ENCODE data around the gene CTPS1.

CTPS1 gene

DNA sequence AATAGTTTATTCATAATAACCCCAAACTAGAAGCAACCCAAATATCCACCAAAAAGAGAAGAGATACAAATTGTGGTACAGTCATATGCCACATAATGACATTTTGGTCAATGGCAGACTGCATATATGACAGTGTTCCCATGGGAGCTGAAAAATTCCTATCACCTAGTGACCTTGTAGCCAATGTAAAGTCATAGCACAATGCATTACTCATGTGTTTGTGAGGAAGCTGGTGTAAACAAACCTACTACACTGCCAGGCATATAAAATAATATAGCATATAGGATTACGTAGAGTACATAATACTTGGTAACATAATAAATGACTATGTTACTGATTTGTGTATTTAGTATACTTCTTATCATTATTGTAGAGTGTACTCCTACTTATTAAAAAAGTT is 71.5 kb downstream of the CTPS1 start:
- no peaks in the 10 kb centered on the region for H3K27me3 ChIP-seq (ENCODE audit: insufficient read depth, low read length, poor library complexity, severe bottlenecking)
- TF ChIP-seq EZH2phosphoT487 (IDR thresholded peaks at IDR 0.05; ENCODE audit: borderline replicate concordance): no peak
- TF ChIP-seq CTCF (conservative IDR thresholded peaks at IDR 0.05; ENCODE audit: low read length): no peak
- no peaks in the 10 kb centered on the region for H3K79me2 ChIP-seq (ENCODE audit: insufficient read depth, low read length)
- H3F3A ChIP-seq (ENCODE audit: low read depth): no peaks in the 10 kb centered on the region
- no peaks in the 10 kb centered on the region for H3K9me2 ChIP-seq (replicated peaks; ENCODE audit: low read depth, low read length)
- H3K4me2 ChIP-seq (ENCODE audit: low read depth, low read length, poor library complexity, severe bottlenecking): no peak overlapping the region
- H3K36me3 ChIP-seq (ENCODE audit: insufficient read depth, low read length): peaks cover 82% of the 10 kb centered on the region
- no peak overlapping the region for H2AFZ ChIP-seq (ENCODE audit: low read length)
- H3K9me3 ChIP-seq (ENCODE audit: insufficient read depth, low read depth, low read length): no peaks in the 10 kb centered on the region
- no peak overlapping the region for H3K9ac ChIP-seq (ENCODE audit: low read depth, low read length, poor library complexity, severe bottlenecking)
- no peaks in the 10 kb centered on the region for H4K20me1 ChIP-seq (ENCODE audit: insufficient read depth, low read length, poor library complexity, severe bottlenecking)
- no peak overlapping the region for H3K4me3 ChIP-seq (ENCODE audit: low read length, poor library complexity, severe bottlenecking)
- H3K4me1 ChIP-seq (ENCODE audit: insufficient read depth, low read length, poor library complexity, severe bottlenecking): no peaks in the 10 kb centered on the region

- Histone ChIP-seq H3K27me3 (ENCODE audit: insufficient read depth, low read length, poor library complexity, severe bottlenecking) (no peaks in the 10 kb centered on the region), H3K36me3 (ENCODE audit: insufficient read depth, low read length) (peaks cover 82% of the 10 kb centered on the region), H3K79me2 (ENCODE audit: insufficient read depth, low read length) (no peaks in the 10 kb centered on the region), H3K4me3 (ENCODE audit: low read length, poor library complexity, severe bottlenecking) (no peak overlapping the region), H3K4me1 (ENCODE audit: insufficient read depth, low read length, poor library complexity, severe bottlenecking) (no peaks in the 10 kb centered on the region), H2AFZ (ENCODE audit: low read length) (no peak overlapping the region), H4K20me1 (ENCODE audit: insufficient read depth, low read length, poor library complexity, severe bottlenecking) (no peaks in the 10 kb centered on the region), H3K4me2 (ENCODE audit: low read depth, low read length, poor library complexity, severe bottlenecking) (no peak overlapping the region), H3K9me3 (ENCODE audit: insufficient read depth, low read depth, low read length) (no peaks in the 10 kb centered on the region), H3K9me2 (replicated peaks; ENCODE audit: low read depth, low read length) (no peaks in the 10 kb centered on the region), H3F3A (ENCODE audit: low read depth) (no peaks in the 10 kb centered on the region), H3K9ac (ENCODE audit: low read depth, low read length, poor library complexity, severe bottlenecking) (no peak overlapping the region)
- no peak for TF ChIP-seq CTCF (conservative IDR thresholded peaks at IDR 0.05; ENCODE audit: low read length)
- no peak for TF ChIP-seq EZH2phosphoT487 (IDR thresholded peaks at IDR 0.05; ENCODE audit: borderline replicate concordance)
These were observed 73.8 kb downstream of the CTPS1 start for GRCh38 chr1:41053316-41053715.

DNA sequence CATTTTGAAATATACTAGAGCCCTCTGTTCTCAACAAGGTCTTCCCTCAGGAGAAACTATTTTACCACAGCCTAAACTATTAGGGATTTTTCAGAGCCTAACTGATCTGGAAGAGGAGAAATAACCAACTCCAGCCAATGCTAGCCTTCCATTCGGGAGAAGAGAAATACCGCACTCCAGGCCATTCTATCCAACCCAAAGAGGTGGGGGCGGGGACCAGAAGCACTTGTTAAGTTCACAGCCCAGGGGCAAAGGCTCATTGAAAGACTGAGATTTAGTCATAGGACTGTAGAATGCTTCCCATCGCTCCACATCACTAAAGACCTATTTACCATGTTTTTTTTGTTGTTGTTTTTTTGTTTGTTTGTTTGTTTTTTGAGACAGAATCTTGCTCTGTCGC is 77.4 kb downstream of the CTPS1 start:
- H3K4me3 ChIP-seq (ENCODE audit: low read length, poor library complexity, severe bottlenecking): no peak overlapping the region
- no peak overlapping the region for H3K4me2 ChIP-seq (ENCODE audit: low read depth, low read length, poor library complexity, severe bottlenecking)
- H3K27me3 ChIP-seq (ENCODE audit: insufficient read depth, low read length, poor library complexity, severe bottlenecking): no peaks in the 10 kb centered on the region
- H2AFZ ChIP-seq (ENCODE audit: low read length): no peak overlapping the region
- H3F3A ChIP-seq (ENCODE audit: low read depth): no peaks in the 10 kb centered on the region
- no peaks in the 10 kb centered on the region for H4K20me1 ChIP-seq (ENCODE audit: insufficient read depth, low read length, poor library complexity, severe bottlenecking)
- H3K9me3 ChIP-seq (ENCODE audit: insufficient read depth, low read depth, low read length): no peaks in the 10 kb centered on the region
- TF ChIP-seq EZH2phosphoT487 (IDR thresholded peaks at IDR 0.05; ENCODE audit: borderline replicate concordance) (no peak), CTCF (conservative IDR thresholded peaks at IDR 0.05; ENCODE audit: low read length) (no peak)
- no peaks in the 10 kb centered on the region for H3K4me1 ChIP-seq (ENCODE audit: insufficient read depth, low read length, poor library complexity, severe bottlenecking)
- peaks cover 82% of the 10 kb centered on the region; the same call in 1 of the 2 replicates for H3K36me3 ChIP-seq (ENCODE audit: insufficient read depth, low read length)
- H3K9me2 ChIP-seq (replicated peaks; ENCODE audit: low read depth, low read length): no peaks in the 10 kb centered on the region
- no peaks in the 10 kb centered on the region for H3K79me2 ChIP-seq (ENCODE audit: insufficient read depth, low read length)
- no peak overlapping the region for H3K9ac ChIP-seq (ENCODE audit: low read depth, low read length, poor library complexity, severe bottlenecking)

Data from Loucy (cell line).